Esophagus muscularis mucosa (tissue), 4 donors: ENCODE data around the gene PPP1R12C.

Experiments used
- CTCF ChIP-seq, 3 experiments: fragments of 200-600 bp in 2 of 3; fragments of 450-650 bp in 1 of 3; sonication (generic) in 2 of 3; IDR thresholded peaks; one replicate each; pipeline ENCODE4 v1.5.1; 2017 to 2019; ENCODE audit warnings: antibody characterized with exemption in 3 of 3, mild to moderate bottlenecking in 2 of 3, moderate library complexity in 1 of 3
- EP300 ChIP-seq: sonication (generic); formaldehyde crosslinking; IDR thresholded peaks from one replicate; pipeline ENCODE4 v1.6.1; 2017; ENCODE audit warnings: antibody characterized with exemption
- POLR2A ChIP-seq: fragments of 450-650 bp; IDR thresholded peaks from one replicate; pipeline ENCODE4 v1.6.1; 2017; ENCODE audit warnings: antibody characterized with exemption, moderate library complexity, mild to moderate bottlenecking, low read depth
- POLR2AphosphoS5 ChIP-seq, 2 donors: sonication (generic); formaldehyde crosslinking; IDR thresholded peaks; one replicate each; pipeline ENCODE4 v1.6.1; 2017; ENCODE audit warnings: antibody characterized with exemption in 2 of 2

DNA sequence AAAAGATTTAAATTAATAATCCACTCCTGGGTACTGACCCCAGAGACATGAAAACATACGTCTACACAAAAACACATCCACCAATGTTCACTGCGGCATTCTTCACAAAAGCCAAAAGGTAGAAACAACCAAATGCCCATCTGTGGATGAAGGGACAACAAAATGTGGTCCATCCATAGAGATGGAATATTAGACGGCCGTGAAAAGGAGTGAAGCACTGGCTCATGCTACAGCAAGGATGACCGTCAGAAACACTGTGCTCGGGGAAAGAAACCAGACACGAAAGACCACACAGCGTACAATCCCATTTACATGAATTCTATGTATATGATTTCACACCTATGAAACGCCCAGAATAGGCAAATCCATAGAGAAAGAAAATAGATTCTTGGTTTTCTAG is 60.6 kb downstream of the PPP1R12C start:
- TF ChIP-seq CTCF (IDR thresholded peaks at IDR 0.05) (no peak), POLR2AphosphoS5 (IDR thresholded peaks at IDR 0.05) (no peak), POLR2A (no peak), EP300 (no peak)
